Small intestine (tissue), 7 donors: ENCODE data around the gene ZKSCAN8. TPM values are rescaled to one million over a fixed set of nuclear protein-coding genes. Genes with fewer than 3 reads are reported as not detected.

ENCODE experiments used
- DNase-seq, 2 donors: peaks; one replicate each; pipeline versions ENCODE4 v3.0.0 to v3.0.0-alpha.2; 2013
- FAIRE-seq: peaks from 2 replicates; lab custom pipeline; 2012; peaks lifted over from hg19 to GRCh38; lab: Jason Lieb, UNC
- H3K27ac ChIP-seq, 3 donors: one replicate each; pipeline ENCODE4 v1.5.1; 2013; ENCODE audit warnings: low read length in 2 of 3, mild to moderate bottlenecking in 2 of 3, control low read depth in 1 of 3, inconsistent platforms in 1 of 3, low read depth in 1 of 3, moderate library complexity in 1 of 3
- H3K27me3 ChIP-seq, 3 donors: one replicate each; pipeline ENCODE4 v1.6.1; 2013; ENCODE audit warnings: low read length in 3 of 3, inconsistent platforms in 1 of 3; ENCODE audit not compliant: control insufficient read depth in 3 of 3, insufficient read depth in 3 of 3
- H3K36me3 ChIP-seq, 3 donors: one replicate each; pipeline ENCODE4 v1.6.1; 2013; ENCODE audit warnings: low read length in 3 of 3, inconsistent platforms in 1 of 3, low read depth in 1 of 3, mild to moderate bottlenecking in 1 of 3, moderate library complexity in 1 of 3; ENCODE audit not compliant: control insufficient read depth in 3 of 3, insufficient read depth in 2 of 3
- H3K4me1 ChIP-seq, 3 donors: one replicate each; pipeline ENCODE4 v1.6.1; 2013; ENCODE audit warnings: low read length in 2 of 3, inconsistent platforms in 1 of 3, low read depth in 1 of 3, mild to moderate bottlenecking in 1 of 3, moderate library complexity in 1 of 3; ENCODE audit not compliant: control insufficient read depth in 3 of 3, insufficient read depth in 2 of 3
- H3K4me3 ChIP-seq, 3 donors: one replicate each; pipeline ENCODE4 v1.5.1; 2013; ENCODE audit warnings: low read length in 3 of 3, control low read depth in 1 of 3, inconsistent platforms in 1 of 3, low read depth in 1 of 3, mild to moderate bottlenecking in 1 of 3, moderate library complexity in 1 of 3
- H3K9me3 ChIP-seq, 2 donors: one replicate each; pipeline ENCODE4 v1.6.1; 2013; ENCODE audit warnings: low read depth in 1 of 2, low read length in 1 of 2; ENCODE audit not compliant: control insufficient read depth in 2 of 2, insufficient read depth in 1 of 2
- WGBS, 3 donors: extraction: QIAGEN DNeasy Blood & Tissue Kit; methylation state at CpG; one replicate each; pipeline ENCODE4 v1.1.7; 2013; 5-methylcytosine and 5-hydroxymethylcytosine counted together
- polyA plus RNA-seq, 4 donors: library from polyadenylated mRNA; stranded (reverse) in 3 of 4; unstranded in 1 of 4; fragments of 200-250 nt in 3 of 4; fragments of 120-200 nt in 1 of 4; gene quantifications; one replicate each; pipeline versions ENCODE4 v1.2.1 to v1.2.3, GENCODE V29; 2013
- donor health status: healthy with polysubstance abuse.
- donor health status: control.
- donor health status: control.
- donor health status: Bipolar disorder and iron deficiency.
- donor health status: healthy.

ZKSCAN8 gene
- polyA plus RNA-seq, 4 donors: 1.1 to 20.1 (median 2.3) TPM

- FAIRE-seq (no peak), DNase-seq (peak in 1 of 2 donors; percentile 23)
- Histone ChIP-seq H3K4me3 (no peak overlapping the region), H3K27me3 (no peaks in the 10 kb centered on the region), H3K9me3 (no peaks in the 10 kb centered on the region), H3K36me3 (peaks cover 2 to 6% (median 3%) of the 10 kb centered on the region in 3 donors), H3K4me1 (peaks cover 0 to 3% (median 3%) of the 10 kb centered on the region in 3 donors), H3K27ac (no peak overlapping the region)
- WGBS, 3 donors: 54 to 61% (median 59%) methylated on average over 3 of the region's 3 CpGs
These were observed 7.7 kb upstream of the ZKSCAN8 start for GRCh38 chr6:28134015-28134414.

- Histone ChIP-seq H3K4me3 (no peak overlapping the region), H3K27me3 (no peaks in the 10 kb centered on the region), H3K4me1 (peaks cover 0 to 3% (median 3%) of the 10 kb centered on the region in 3 donors), H3K9me3 (no peaks in the 10 kb centered on the region), H3K36me3 (peaks cover 0 to 6% (median 0%) of the 10 kb centered on the region in 3 donors), H3K27ac (no peak overlapping the region)
- DNase-seq: no peak
- FAIRE-seq: no peak
- 48 to 78% (median 58%) methylated on average over 1 of the region's 1 CpG for WGBS, 3 donors
These were observed 7.0 kb upstream of the ZKSCAN8 start for GRCh38 chr6:28134716-28135115.

- peaks cover 0 to 5% (median 0%) of the 10 kb centered on the region in 3 donors for H3K36me3 ChIP-seq
- peaks cover 0 to 3% (median 3%) of the 10 kb centered on the region in 3 donors for H3K4me1 ChIP-seq
- H3K27me3 ChIP-seq: no peaks in the 10 kb centered on the region
- FAIRE-seq: no peak
- no peak for DNase-seq
- H3K4me3 ChIP-seq: no peak overlapping the region
- no peaks in the 10 kb centered on the region for H3K9me3 ChIP-seq
- H3K27ac ChIP-seq: no peak overlapping the region
- WGBS, 3 donors: 29 to 32% (median 29%) methylated on average over 3 of the region's 3 CpGs
These were observed 6.3 kb upstream of the ZKSCAN8 start for GRCh38 chr6:28135393-28135792.

GRCh38 chr6:28136585-28137504, 4.8 kb upstream of the ZKSCAN8 start:
- Histone ChIP-seq H3K4me1 (peaks cover 0 to 3% (median 3%) of the 10 kb centered on the region in 3 donors), H3K4me3 (peak overlapping the region; percentile 59 to 89 (median 84)), H3K27ac (peak overlapping the region; percentile 84 to 90 (median 85)), H3K9me3 (no peaks in the 10 kb centered on the region), H3K36me3 (no peaks in the 10 kb centered on the region), H3K27me3 (no peaks in the 10 kb centered on the region)
- no peak for FAIRE-seq
- 0% methylated on average over 58 of the region's 58 CpGs for WGBS, 3 donors
- peak; percentile 83 to 91 for DNase-seq

GRCh38 chr6:28137505-28137981, 4.1 kb upstream of the ZKSCAN8 start:
- DNase-seq: peak; percentile 31 to 46
- no peaks in the 10 kb centered on the region for H3K27me3 ChIP-seq
- peaks cover 0 to 3% (median 3%) of the 10 kb centered on the region in 3 donors for H3K4me1 ChIP-seq
- H3K4me3 ChIP-seq: peak overlapping the region; percentile 59 to 89 (median 84)
- H3K27ac ChIP-seq: peak overlapping the region; percentile 84 to 90 (median 85)
- no peaks in the 10 kb centered on the region for H3K36me3 ChIP-seq
- WGBS, 3 donors: 0 to 1% (median 1%) methylated on average over 6 of the region's 6 CpGs
- H3K9me3 ChIP-seq: no peaks in the 10 kb centered on the region
- FAIRE-seq: no peak

- Histone ChIP-seq H3K27ac (peak overlapping the region in 1 of 3 donors; percentile 6), H3K9me3 (no peaks in the 10 kb centered on the region), H3K27me3 (no peaks in the 10 kb centered on the region), H3K4me3 (no peak overlapping the region), H3K36me3 (peaks cover 0 to 2% (median 0%) of the 10 kb centered on the region in 3 donors), H3K4me1 (peaks cover 3 to 5% (median 3%) of the 10 kb centered on the region in 3 donors)
- DNase-seq (peak in 1 of 2 donors; percentile 20), FAIRE-seq (no peak)
- 48 to 66% (median 65%) methylated on average over 9 of the region's 9 CpGs for WGBS, 3 donors
These were observed 1.7 kb upstream of the ZKSCAN8 start for GRCh38 chr6:28139860-28140543.

- WGBS, 3 donors: 65 to 78% (median 70%) methylated on average over 5 of the region's 5 CpGs
- Histone ChIP-seq H3K36me3 (peaks cover 0 to 2% (median 0%) of the 10 kb centered on the region in 3 donors), H3K4me3 (no peak overlapping the region), H3K9me3 (no peaks in the 10 kb centered on the region), H3K27me3 (no peaks in the 10 kb centered on the region), H3K27ac (peak overlapping the region in 1 of 3 donors; percentile 6), H3K4me1 (peaks cover 3 to 5% (median 3%) of the 10 kb centered on the region in 3 donors)
- DNase-seq (no peak), FAIRE-seq (no peak)
These were observed 1.1 kb upstream of the ZKSCAN8 start for GRCh38 chr6:28140616-28141015.

GRCh38 chr6:28142446-28142845, 763 bp downstream of the ZKSCAN8 start:
- Histone ChIP-seq H3K4me3 (peak overlapping the region in 2 of 3 donors; percentile 82), H3K27ac (no peak overlapping the region), H3K4me1 (peaks cover 3 to 5% (median 3%) of the 10 kb centered on the region in 3 donors), H3K36me3 (peaks cover 0 to 2% (median 0%) of the 10 kb centered on the region in 3 donors), H3K27me3 (no peaks in the 10 kb centered on the region), H3K9me3 (no peaks in the 10 kb centered on the region)
- DNase-seq (no peak), FAIRE-seq (no peak)
- WGBS, 3 donors: 13 to 18% (median 17%) methylated on average over 4 of the region's 4 CpGs
